RWPE1 (cell line): Measurements from ENCODE around the gene ADH1B.

ENCODE experiments used
- CTCF ChIA-PET: fragments of 350-600 bp; sonication (Branson Sonifier 250); formaldehyde crosslinking; extraction: SDS; loops from one replicate; lab custom pipeline; 2021; lab: Yijun Ruan, JAX
- POLR2A ChIA-PET: fragments of 400-600 bp; formaldehyde crosslinking; extraction: SDS; loops from one replicate; lab custom pipeline; 2020; ENCODE audit warnings: antibody characterized with exemption; ENCODE audit not compliant: low non-redundant PET; lab: Yijun Ruan, JAX
- DNase-seq: peaks from one replicate; pipeline ENCODE4 v3.0.0; 2012; ENCODE audit warnings: low spot score
- H3K27ac ChIP-seq: fragments of 450-650 bp; 2 replicates; pipeline ENCODE4 v1.5.1; 2017
- TF ChIP-seq, protein P1 (sequence below): fragments of 450-650 bp; conservative IDR thresholded peaks from 2 replicates; pipeline ENCODE4 v1.5.1; 2017; ENCODE audit warnings: low read depth, mild to moderate bottlenecking

The ADH1B gene

DNA sequence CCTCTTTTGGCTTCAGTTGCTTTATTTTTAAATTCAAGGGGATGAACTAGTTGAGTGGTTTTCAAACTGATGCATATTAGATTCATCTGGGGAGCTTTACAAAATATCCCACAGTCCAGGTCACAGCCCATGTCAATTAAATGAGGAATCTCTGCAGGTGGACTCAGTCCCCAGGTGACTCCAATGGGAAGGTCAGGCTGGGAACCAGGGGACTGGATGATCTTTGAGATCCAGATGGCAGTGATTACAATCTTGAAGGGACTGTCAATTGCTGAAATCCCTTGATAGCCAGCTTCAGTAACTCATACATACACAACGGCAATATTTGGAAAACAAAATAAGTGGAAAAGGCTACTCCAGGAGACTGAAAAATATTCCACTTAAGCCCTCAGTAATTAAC is 7.0 kb downstream of the ADH1B start:
- TF ChIP-seq, protein P1, sequence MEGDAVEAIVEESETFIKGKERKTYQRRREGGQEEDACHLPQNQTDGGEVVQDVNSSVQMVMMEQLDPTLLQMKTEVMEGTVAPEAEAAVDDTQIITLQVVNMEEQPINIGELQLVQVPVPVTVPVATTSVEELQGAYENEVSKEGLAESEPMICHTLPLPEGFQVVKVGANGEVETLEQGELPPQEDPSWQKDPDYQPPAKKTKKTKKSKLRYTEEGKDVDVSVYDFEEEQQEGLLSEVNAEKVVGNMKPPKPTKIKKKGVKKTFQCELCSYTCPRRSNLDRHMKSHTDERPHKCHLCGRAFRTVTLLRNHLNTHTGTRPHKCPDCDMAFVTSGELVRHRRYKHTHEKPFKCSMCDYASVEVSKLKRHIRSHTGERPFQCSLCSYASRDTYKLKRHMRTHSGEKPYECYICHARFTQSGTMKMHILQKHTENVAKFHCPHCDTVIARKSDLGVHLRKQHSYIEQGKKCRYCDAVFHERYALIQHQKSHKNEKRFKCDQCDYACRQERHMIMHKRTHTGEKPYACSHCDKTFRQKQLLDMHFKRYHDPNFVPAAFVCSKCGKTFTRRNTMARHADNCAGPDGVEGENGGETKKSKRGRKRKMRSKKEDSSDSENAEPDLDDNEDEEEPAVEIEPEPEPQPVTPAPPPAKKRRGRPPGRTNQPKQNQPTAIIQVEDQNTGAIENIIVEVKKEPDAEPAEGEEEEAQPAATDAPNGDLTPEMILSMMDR = no peak
- ChIA-PET POLR2A (no interaction called here), CTCF (no interaction called here)
- no peak for DNase-seq
- no peak overlapping the region for H3K27ac ChIP-seq

DNA sequence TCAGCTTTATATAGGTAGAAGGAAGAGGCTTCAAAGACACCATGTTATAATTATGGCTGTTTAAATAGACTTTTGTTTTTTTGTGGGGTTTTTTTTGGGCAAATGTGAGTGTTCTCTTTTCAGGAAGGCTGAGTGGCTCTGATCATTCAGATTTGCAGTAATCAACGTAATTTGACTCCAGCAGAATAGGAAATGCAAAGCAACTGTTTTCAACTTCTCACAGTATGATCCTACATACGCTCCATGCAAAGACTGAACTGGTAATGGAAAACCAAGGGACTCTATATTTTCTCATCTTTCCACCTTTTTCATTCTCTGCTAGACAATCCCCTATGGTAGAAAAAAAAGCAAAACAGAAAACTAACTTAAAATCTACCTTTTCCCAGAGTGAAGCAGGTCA is 10.8 kb downstream of the ADH1B start:
- TF ChIP-seq, protein P1 = no peak
- no peak for DNase-seq
- H3K27ac ChIP-seq = no peak overlapping the region
- ChIA-PET POLR2A (no interaction called here), CTCF (no interaction called here)

DNA sequence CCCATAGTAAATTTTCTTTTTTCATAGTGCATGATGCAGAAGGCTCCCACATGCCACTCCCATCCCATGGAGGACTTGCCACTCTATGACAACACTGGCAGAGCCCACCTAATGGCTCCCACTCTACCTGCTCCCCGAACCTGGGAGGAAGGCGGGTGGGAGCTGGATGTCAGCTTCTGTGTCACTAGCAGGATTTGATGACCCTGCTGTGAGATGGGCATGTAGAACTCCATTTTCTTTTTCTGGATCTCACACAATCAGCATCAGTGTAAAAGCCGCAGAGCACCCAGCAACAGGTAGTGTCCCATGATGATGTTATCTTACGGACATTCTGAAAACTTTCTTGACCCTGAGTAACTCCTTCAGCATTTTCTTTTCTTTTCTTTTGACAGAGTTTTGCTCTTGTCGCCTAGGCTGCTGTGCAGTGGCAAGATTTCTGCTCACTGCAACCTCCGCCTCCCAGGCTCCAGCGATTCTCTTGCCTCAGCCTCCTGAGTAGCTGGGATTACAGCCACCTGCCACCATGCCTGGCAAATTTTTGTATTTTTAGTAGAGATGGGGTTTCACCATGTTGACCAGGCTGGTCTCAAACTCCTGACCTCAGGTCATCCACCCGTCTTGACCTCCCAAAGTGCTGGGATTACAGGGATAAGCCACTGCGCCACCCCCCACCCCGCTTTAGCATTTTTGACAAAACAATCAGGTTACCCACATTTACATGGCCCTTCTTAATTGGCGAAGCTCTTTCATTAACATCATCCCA is 15.4 kb downstream of the ADH1B start:
- CTCF ChIA-PET = no interaction called here
- no peak overlapping the region for H3K27ac ChIP-seq
- POLR2A ChIA-PET = no interaction called here

DNA sequence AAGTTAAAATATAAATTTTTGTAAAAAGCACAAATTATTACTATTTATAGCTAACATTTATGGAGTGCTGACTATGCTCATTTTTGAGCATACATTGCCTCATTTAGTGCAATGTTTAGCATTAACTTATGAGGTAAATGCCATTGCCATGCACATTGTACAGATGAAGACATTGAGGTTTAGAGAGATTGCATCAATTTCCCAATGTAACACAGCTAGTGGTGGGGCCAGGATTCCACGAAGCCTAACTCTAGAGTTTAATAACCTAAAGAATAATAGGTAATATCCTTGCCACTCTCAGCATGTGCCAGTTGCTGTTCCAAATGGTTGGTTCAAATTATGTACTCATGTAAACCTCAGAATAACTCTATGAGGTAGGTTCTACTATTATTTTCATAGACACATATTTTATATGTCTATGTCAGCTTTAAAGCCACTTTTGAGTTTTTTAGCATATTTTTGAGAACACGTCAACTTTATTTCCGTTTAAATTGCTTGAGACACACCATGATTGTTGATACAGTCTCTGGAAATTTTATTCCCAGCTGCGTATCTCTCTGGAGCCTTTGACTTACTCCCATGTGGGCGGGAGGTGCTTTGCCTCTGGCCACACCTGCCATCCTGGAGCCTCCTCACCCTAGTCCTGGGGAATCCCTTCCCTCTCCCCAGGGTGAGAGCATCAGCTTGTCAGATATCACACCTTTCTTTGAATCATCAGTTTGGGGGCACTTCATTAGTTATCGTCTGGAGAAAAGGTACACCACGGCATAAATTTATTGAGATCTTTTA is 19.6 kb downstream of the ADH1B start:
- H3K27ac ChIP-seq = no peak overlapping the region
- TF ChIP-seq, protein P1 = no peak
- ChIA-PET POLR2A (no interaction called here), CTCF (interaction anchor here (0.5 kb wide), 1 partner anchor 102 kb away, joined by 3 read pairs; no protein-coding TSS in a partner anchor)
- DNase-seq = no peak

More for the DNA sequence above, 15.4 kb downstream of the ADH1B start:
- TF ChIP-seq, protein P1 = no peak
- DNase-seq = no peak

DNA sequence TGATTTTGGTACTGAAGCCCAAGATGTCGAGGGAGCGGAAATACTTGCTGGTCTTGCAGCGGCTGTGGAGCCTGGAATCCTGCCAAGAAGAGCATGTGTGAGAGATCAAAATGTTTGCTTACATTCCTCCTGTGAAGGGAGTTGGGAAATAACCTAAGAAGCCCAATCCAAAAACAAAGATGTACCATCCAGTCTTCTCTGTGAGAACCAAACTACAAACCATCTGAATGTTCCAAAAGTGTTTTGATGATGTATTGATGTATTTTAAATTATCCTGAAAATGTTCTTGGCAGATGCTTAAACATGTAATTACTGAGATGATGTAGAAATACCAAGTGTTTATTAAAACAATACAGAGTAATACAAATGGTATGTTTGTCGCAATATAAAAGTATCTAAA is 20.3 kb downstream of the ADH1B start:
- POLR2A ChIA-PET = no interaction called here
- H3K27ac ChIP-seq = no peak overlapping the region
- CTCF ChIA-PET = interaction anchor here (0.5 kb wide), 1 partner anchor 103 kb away, joined by 3 read pairs; no protein-coding TSS in a partner anchor
- peak; percentile 20 for DNase-seq
- TF ChIP-seq, protein P1 = no peak

DNA sequence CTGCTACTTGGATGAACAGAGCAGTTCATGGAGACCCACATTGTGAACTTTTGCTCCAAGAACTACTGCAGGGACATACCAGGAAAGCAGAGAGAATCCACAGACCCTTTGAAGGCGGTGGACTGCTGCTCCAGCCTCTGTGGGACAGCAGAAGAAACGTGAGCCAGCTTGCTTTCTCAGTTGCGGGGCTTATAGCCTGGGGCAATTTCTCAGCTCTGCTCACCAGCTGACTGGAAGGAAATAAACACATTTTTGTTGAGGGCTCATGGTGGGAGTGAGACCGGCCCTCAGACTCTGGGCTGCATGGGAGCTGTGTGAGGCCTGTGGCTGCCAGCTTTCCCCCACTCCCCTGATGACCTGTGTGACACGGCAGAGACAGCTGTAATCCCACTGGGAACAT is 27.8 kb downstream of the ADH1B start:
- H3K27ac ChIP-seq = no peak overlapping the region
- no peak for DNase-seq
- POLR2A ChIA-PET = no interaction called here
- CTCF ChIA-PET = no interaction called here
- TF ChIP-seq, protein P1 = no peak
